ENCODE data around the gene RPL28. TPM values are rescaled to one million over a fixed set of nuclear protein-coding genes. Genes with fewer than 3 reads are reported as not detected.

RPL28 gene
- total and polyA plus RNA-seq, 2 of the 13 experiments (the other 11 are each of a cell fraction or from before 2014, with no cell fraction given): 105 to 420 TPM

DNA sequence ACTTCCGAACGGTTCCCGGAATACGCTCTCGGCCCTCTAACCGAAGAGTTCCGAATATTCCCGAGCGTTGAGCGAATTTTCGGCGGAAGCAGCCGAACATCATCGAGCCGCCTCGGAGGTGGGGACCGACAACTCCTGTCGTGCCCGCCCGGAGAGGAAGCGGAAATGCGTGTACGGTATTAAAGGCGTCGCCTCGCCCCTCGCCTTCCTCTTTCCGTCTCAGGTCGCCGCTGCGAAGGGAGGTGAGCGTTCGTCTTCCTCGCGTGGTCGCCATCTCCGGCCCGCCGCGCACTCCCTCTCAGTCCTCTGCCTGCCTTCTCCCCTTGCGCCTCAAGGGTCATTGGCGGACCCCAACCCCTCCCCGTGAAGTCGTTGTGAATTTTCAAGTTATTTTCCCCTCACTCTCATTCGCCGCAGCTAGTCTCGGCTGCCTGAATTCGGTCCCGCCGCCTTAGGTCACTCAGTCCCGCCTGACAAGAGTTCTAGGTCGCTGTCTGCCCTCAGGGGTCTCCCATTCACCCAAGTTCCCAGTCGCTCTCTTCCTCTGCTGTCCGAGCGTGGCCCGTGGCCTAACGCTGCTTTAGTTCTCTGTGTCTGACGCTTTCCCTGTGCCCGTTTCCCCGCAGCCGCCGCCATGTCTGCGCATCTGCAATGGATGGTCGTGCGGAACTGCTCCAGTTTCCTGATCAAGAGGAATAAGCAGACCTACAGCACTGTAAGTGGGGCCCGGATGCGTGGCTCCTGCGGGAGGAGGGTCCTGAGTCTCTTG is at the start of gene RPL28 (continued):
- TF ChIP-seq, protein P1, sequence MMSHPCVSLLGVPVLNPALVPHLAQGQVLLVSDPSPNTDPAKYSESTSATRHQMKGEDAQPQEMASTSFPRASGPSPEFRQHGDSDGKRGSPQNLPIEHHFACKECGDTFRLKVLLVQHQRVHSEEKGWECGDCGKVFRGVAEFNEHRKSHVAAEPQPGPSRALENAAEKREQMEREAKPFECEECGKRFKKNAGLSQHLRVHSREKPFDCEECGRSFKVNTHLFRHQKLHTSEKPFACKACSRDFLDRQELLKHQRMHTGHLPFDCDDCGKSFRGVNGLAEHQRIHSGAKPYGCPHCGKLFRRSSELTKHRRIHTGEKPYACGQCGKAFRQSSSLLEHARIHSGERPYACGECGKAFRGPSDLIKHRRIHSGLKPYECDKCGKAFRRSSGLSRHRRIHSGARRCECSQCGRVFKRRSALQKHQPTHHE (CRISPR knock-in tag; IDR thresholded peaks at IDR 0.05; ENCODE audit: borderline replicate concordance): peak; percentile 88; the same call in 1 of the 2 replicates
- TF ChIP-seq HMG20A (CRISPR knock-in tag; IDR thresholded peaks at IDR 0.05; ENCODE audit: borderline replicate concordance) (no peak), ZNF768 (CRISPR knock-in tag; IDR thresholded peaks at IDR 0.05) (peak; percentile 76), CREB1 (IDR thresholded peaks at IDR 0.05) (peak; percentile 82), CREB1 (CRISPR knock-in tag; IDR thresholded peaks at IDR 0.05) (peak; percentile 93), ZNF816 (CRISPR knock-in tag; IDR thresholded peaks at IDR 0.05; ENCODE audit: borderline replicate concordance) (no peak), TEAD3 (CRISPR knock-in tag; optimal IDR thresholded peaks at IDR 0.05; ENCODE audit: borderline replicate concordance) (peak; percentile 50), ZNF333 (CRISPR knock-in tag; IDR thresholded peaks at IDR 0.05; ENCODE audit: borderline replicate concordance) (no peak), ZNF563 (CRISPR knock-in tag; IDR thresholded peaks at IDR 0.05) (peak; percentile 92; the same call in 1 of the 2 replicates), ZNF781 (CRISPR knock-in tag; IDR thresholded peaks at IDR 0.05; ENCODE audit: borderline replicate concordance, not compliant biosample characterization) (peak; percentile 57), ELF1 (CRISPR knock-in tag; IDR thresholded peaks at IDR 0.05) (peak; percentile 80)
- TF ChIP-seq, protein P2, sequence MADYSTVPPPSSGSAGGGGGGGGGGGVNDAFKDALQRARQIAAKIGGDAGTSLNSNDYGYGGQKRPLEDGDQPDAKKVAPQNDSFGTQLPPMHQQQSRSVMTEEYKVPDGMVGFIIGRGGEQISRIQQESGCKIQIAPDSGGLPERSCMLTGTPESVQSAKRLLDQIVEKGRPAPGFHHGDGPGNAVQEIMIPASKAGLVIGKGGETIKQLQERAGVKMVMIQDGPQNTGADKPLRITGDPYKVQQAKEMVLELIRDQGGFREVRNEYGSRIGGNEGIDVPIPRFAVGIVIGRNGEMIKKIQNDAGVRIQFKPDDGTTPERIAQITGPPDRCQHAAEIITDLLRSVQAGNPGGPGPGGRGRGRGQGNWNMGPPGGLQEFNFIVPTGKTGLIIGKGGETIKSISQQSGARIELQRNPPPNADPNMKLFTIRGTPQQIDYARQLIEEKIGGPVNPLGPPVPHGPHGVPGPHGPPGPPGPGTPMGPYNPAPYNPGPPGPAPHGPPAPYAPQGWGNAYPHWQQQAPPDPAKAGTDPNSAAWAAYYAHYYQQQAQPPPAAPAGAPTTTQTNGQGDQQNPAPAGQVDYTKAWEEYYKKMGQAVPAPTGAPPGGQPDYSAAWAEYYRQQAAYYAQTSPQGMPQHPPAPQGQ (CRISPR knock-in tag; IDR thresholded peaks at IDR 0.05; ENCODE audit: borderline replicate concordance): no peak
- TF ChIP-seq, protein P3, sequence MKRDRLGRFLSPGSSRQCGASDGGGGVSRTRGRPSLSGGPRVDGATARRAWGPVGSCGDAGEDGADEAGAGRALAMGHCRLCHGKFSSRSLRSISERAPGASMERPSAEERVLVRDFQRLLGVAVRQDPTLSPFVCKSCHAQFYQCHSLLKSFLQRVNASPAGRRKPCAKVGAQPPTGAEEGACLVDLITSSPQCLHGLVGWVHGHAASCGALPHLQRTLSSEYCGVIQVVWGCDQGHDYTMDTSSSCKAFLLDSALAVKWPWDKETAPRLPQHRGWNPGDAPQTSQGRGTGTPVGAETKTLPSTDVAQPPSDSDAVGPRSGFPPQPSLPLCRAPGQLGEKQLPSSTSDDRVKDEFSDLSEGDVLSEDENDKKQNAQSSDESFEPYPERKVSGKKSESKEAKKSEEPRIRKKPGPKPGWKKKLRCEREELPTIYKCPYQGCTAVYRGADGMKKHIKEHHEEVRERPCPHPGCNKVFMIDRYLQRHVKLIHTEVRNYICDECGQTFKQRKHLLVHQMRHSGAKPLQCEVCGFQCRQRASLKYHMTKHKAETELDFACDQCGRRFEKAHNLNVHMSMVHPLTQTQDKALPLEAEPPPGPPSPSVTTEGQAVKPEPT (CRISPR knock-in tag; IDR thresholded peaks at IDR 0.05; ENCODE audit: low read depth): peak; percentile 74; the same call in 1 of the 2 replicates
- TF ChIP-seq, protein P4, sequence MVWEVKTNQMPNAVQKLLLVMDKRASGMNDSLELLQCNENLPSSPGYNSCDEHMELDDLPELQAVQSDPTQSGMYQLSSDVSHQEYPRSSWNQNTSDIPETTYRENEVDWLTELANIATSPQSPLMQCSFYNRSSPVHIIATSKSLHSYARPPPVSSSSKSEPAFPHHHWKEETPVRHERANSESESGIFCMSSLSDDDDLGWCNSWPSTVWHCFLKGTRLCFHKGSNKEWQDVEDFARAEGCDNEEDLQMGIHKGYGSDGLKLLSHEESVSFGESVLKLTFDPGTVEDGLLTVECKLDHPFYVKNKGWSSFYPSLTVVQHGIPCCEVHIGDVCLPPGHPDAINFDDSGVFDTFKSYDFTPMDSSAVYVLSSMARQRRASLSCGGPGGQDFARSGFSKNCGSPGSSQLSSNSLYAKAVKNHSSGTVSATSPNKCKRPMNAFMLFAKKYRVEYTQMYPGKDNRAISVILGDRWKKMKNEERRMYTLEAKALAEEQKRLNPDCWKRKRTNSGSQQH (CRISPR knock-in tag; IDR thresholded peaks at IDR 0.05; ENCODE audit: low read depth): peak; percentile 88; the same call in 1 of the 2 replicates
- TF ChIP-seq, protein P5, sequence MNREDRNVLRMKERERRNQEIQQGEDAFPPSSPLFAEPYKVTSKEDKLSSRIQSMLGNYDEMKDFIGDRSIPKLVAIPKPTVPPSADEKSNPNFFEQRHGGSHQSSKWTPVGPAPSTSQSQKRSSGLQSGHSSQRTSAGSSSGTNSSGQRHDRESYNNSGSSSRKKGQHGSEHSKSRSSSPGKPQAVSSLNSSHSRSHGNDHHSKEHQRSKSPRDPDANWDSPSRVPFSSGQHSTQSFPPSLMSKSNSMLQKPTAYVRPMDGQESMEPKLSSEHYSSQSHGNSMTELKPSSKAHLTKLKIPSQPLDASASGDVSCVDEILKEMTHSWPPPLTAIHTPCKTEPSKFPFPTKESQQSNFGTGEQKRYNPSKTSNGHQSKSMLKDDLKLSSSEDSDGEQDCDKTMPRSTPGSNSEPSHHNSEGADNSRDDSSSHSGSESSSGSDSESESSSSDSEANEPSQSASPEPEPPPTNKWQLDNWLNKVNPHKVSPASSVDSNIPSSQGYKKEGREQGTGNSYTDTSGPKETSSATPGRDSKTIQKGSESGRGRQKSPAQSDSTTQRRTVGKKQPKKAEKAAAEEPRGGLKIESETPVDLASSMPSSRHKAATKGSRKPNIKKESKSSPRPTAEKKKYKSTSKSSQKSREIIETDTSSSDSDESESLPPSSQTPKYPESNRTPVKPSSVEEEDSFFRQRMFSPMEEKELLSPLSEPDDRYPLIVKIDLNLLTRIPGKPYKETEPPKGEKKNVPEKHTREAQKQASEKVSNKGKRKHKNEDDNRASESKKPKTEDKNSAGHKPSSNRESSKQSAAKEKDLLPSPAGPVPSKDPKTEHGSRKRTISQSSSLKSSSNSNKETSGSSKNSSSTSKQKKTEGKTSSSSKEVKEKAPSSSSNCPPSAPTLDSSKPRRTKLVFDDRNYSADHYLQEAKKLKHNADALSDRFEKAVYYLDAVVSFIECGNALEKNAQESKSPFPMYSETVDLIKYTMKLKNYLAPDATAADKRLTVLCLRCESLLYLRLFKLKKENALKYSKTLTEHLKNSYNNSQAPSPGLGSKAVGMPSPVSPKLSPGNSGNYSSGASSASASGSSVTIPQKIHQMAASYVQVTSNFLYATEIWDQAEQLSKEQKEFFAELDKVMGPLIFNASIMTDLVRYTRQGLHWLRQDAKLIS (CRISPR knock-in tag; IDR thresholded peaks at IDR 0.05): peak; percentile 89; the same call in 1 of the 2 replicates
- TF ChIP-seq, protein P6, sequence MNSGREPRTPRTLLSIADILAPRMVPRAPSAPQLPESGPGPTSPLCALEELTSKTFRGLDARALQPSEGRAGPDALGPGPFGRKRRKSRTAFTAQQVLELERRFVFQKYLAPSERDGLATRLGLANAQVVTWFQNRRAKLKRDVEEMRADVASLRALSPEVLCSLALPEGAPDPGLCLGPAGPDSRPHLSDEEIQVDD (CRISPR knock-in tag; IDR thresholded peaks at IDR 0.05; ENCODE audit: borderline replicate concordance): no peak

All from HepG2 (cell line).